HG03378 (cell line): ENCODE data around the gene CWC27.
"Not testable (repeated sequence)": the region's sequence is repeated elsewhere in the genome, so short reads cannot be mapped to it uniquely, and the experiment has no call there.

Experiments used
- ATAC-seq: cut with Tn5 transposase; IDR thresholded peaks from one replicate; pipeline ENCODE4 v1.9.1; 2021; ENCODE audit warnings: mild to moderate bottlenecking, moderate library complexity; ENCODE audit not compliant: unreplicated experiment

CWC27 gene

GRCh38 chr5:64836786-64837185 is 68.1 kb downstream of the CWC27 start:
- no peak for ATAC-seq

- ATAC-seq = no peak
Measured at GRCh38 chr5:64838376-64838775, 69.6 kb downstream of the CWC27 start.

- ATAC-seq = no peak
Measured at GRCh38 chr5:64838803-64839202, 70.1 kb downstream of the CWC27 start.

- ATAC-seq = no peak
Measured at GRCh38 chr5:64839936-64840335, 71.2 kb downstream of the CWC27 start.

GRCh38 chr5:64840958-64841357 is 72.2 kb downstream of the CWC27 start:
- ATAC-seq = no peak

- no peak for ATAC-seq
Measured at GRCh38 chr5:64853777-64854176, 85.0 kb downstream of the CWC27 start.

GRCh38 chr5:64854855-64855254 is 86.1 kb downstream of the CWC27 start:
- ATAC-seq = no peak

- no peak for ATAC-seq
Measured at GRCh38 chr5:64859881-64860280, 91.2 kb downstream of the CWC27 start.

GRCh38 chr5:64861281-64861680 is 92.6 kb downstream of the CWC27 start:
- ATAC-seq = no peak

GRCh38 chr5:64864171-64864570 is 95.4 kb downstream of the CWC27 start:
- ATAC-seq = no peak

- ATAC-seq = no peak
Measured at GRCh38 chr5:64865662-64866061, 96.9 kb downstream of the CWC27 start.

- ATAC-seq = no peak
Measured at GRCh38 chr5:64869419-64869818, 100.7 kb downstream of the CWC27 start.

- no peak for ATAC-seq
Measured at GRCh38 chr5:64872044-64872443, 103.3 kb downstream of the CWC27 start.

GRCh38 chr5:64873441-64873840 is 104.7 kb downstream of the CWC27 start:
- no peak for ATAC-seq

- no peak for ATAC-seq
Measured at GRCh38 chr5:64874753-64875152, 106.0 kb downstream of the CWC27 start.

GRCh38 chr5:64876203-64876602 is 107.5 kb downstream of the CWC27 start:
- no peak for ATAC-seq

GRCh38 chr5:64880821-64881220 is 112.1 kb downstream of the CWC27 start:
- ATAC-seq = no peak

GRCh38 chr5:64883912-64884311 is 115.2 kb downstream of the CWC27 start:
- ATAC-seq = no peak

- ATAC-seq = no peak
Measured at GRCh38 chr5:64884541-64884940, 115.8 kb downstream of the CWC27 start.

- ATAC-seq = no peak
Measured at GRCh38 chr5:64887910-64888309, 119.2 kb downstream of the CWC27 start.

- ATAC-seq = no peak
Measured at GRCh38 chr5:64895748-64896147, 127.0 kb downstream of the CWC27 start.

GRCh38 chr5:64899838-64900237 is 131.1 kb downstream of the CWC27 start:
- ATAC-seq = no peak

GRCh38 chr5:64900618-64901017 is 131.9 kb downstream of the CWC27 start:
- ATAC-seq = no peak

- not testable (repeated sequence) for ATAC-seq
Measured at GRCh38 chr5:64907399-64907798, 138.7 kb downstream of the CWC27 start.
